ENCODE measurements around the gene DUSP28. TPM values are rescaled to one million over a fixed set of nuclear protein-coding genes. Genes with fewer than 3 reads are reported as not detected.
A peak's percentile ranks its signal among the peaks of the same experiment; 100 is the strongest.

The DUSP28 gene
- total and polyA plus RNA-seq, 2 of the 13 experiments (the other 11 are each of a cell fraction or from before 2014, with no cell fraction given) = 5.2 to 8.6 TPM

GRCh38 chr2:240586919-240587800 lies 27.0 kb downstream of the DUSP28 start (continued):
- TF ChIP-seq ZNF275 (CRISPR knock-in tag; IDR thresholded peaks at IDR 0.05; ENCODE audit: borderline replicate concordance) = no peak; the same call in 1 of the 2 replicates
- TF ChIP-seq KIAA2018 (CRISPR knock-in tag; IDR thresholded peaks at IDR 0.05; ENCODE audit: borderline replicate concordance) = no peak
- TF ChIP-seq ZNF607 (CRISPR knock-in tag; IDR thresholded peaks at IDR 0.05; ENCODE audit: borderline replicate concordance) = no peak
- TF ChIP-seq ZNF878 (CRISPR knock-in tag; IDR thresholded peaks at IDR 0.05) = peak; percentile 45; the same call in 1 of the 2 replicates
- TF ChIP-seq ZBTB49 (CRISPR knock-in tag; IDR thresholded peaks at IDR 0.05; ENCODE audit: borderline replicate concordance) = no peak
- TF ChIP-seq HOXD1 (CRISPR knock-in tag; IDR thresholded peaks at IDR 0.05) = 0 out of 2 replicates have a peak, but pooled peaks have one; percentile 3
- peak; percentile 69; the same call in 1 of the 2 replicates for TF ChIP-seq PAWR (CRISPR knock-in tag; IDR thresholded peaks at IDR 0.05; ENCODE audit: borderline replicate concordance)
- TF ChIP-seq STAT6 (CRISPR knock-in tag; IDR thresholded peaks at IDR 0.05; ENCODE audit: borderline replicate concordance) = no peak
- no peak for TF ChIP-seq ZEB1 (IDR thresholded peaks at IDR 0.05; ENCODE audit: insufficient replicate concordance, low read depth)
- 0 out of 2 replicates have a peak, but pooled peaks have one; percentile 12 for TF ChIP-seq JUND (CRISPR knock-in tag; IDR thresholded peaks at IDR 0.05)
